ENCODE data around the gene MIP. TPM values are rescaled to one million over a fixed set of nuclear protein-coding genes. Genes with fewer than 3 reads are reported as not detected.
"Not testable (repeated sequence)": the region's sequence is repeated elsewhere in the genome, so short reads cannot be mapped to it uniquely, and the experiment has no call there.

MIP gene
- total RNA-seq = not detected in 2 replicates
- long read RNA-seq = 0 reads

GRCh38 chr12:56454557-56454956, at the start of gene MIP:
TSS of gene MIP (minus strand) at chr12:56454657. CDS start at chr12:56454613, 44 bp downstream.
- TF ChIP-seq CTCF (IDR thresholded peaks at IDR 0.05; ENCODE audit: unreplicated experiment) = no peak

DNA sequence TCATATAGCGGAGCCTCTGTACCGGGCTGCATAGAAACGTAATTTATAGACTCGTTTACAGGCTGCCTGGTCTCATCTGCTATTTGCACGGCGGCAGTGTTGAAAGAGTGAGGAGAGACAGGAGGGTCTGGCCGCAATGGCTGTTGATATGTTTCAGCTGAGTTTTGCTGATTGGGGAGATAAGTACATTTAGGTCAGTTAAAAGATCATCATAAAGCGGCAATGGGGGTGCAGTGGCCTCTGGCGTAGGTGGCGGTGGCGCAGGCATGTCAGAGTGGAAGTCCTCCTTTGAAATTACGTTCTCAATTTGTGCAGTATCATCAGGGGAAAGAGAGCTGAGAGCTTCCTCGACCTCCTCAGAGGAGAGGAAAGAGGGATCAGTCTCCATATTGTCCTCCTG, 45.4 kb upstream of the MIP start:
- H3K27me3 Mint-ChIP-seq = peaks cover 28% of the 10 kb centered on the region
- not testable (repeated sequence) for H3K4me3 Mint-ChIP-seq (ENCODE audit: low read depth)

More at GRCh38 chr12:56454557-56454956, at the start of gene MIP:
- no peak for DNase-seq (ENCODE audit: low spot score, unreplicated experiment)
- H3K27ac Mint-ChIP-seq = no peak within 1 kb of the TSS
- H3K9me3 Mint-ChIP-seq (ENCODE audit: low read depth) = no peaks in the 10 kb centered on the region
- peaks cover 21% of the 10 kb centered on the region for H3K27me3 Mint-ChIP-seq
- no peak within 1 kb of the TSS for H3K4me3 Mint-ChIP-seq (ENCODE audit: low read depth)
- no peaks in the 10 kb centered on the region for H3K36me3 Mint-ChIP-seq (ENCODE audit: insufficient read depth)
- H3K4me1 Mint-ChIP-seq (ENCODE audit: low read depth) = peaks cover 7% of the 10 kb centered on the region

GRCh38 chr12:56499452-56499851, 45.0 kb upstream of the MIP start:
- not testable (repeated sequence) for H3K4me1 Mint-ChIP-seq (ENCODE audit: low read depth); H3K4me3 Mint-ChIP-seq (ENCODE audit: low read depth); H3K27ac Mint-ChIP-seq; DNase-seq (ENCODE audit: low spot score, unreplicated experiment); H3K9me3 Mint-ChIP-seq (ENCODE audit: low read depth); H3K36me3 Mint-ChIP-seq (ENCODE audit: insufficient read depth)
- H3K27me3 Mint-ChIP-seq = peaks cover 28% of the 10 kb centered on the region

More for the DNA sequence above, 45.4 kb upstream of the MIP start:
- not testable (repeated sequence) for H3K36me3 Mint-ChIP-seq (ENCODE audit: insufficient read depth); H3K27ac Mint-ChIP-seq; DNase-seq (ENCODE audit: low spot score, unreplicated experiment); H3K9me3 Mint-ChIP-seq (ENCODE audit: low read depth); H3K4me1 Mint-ChIP-seq (ENCODE audit: low read depth)

DNA sequence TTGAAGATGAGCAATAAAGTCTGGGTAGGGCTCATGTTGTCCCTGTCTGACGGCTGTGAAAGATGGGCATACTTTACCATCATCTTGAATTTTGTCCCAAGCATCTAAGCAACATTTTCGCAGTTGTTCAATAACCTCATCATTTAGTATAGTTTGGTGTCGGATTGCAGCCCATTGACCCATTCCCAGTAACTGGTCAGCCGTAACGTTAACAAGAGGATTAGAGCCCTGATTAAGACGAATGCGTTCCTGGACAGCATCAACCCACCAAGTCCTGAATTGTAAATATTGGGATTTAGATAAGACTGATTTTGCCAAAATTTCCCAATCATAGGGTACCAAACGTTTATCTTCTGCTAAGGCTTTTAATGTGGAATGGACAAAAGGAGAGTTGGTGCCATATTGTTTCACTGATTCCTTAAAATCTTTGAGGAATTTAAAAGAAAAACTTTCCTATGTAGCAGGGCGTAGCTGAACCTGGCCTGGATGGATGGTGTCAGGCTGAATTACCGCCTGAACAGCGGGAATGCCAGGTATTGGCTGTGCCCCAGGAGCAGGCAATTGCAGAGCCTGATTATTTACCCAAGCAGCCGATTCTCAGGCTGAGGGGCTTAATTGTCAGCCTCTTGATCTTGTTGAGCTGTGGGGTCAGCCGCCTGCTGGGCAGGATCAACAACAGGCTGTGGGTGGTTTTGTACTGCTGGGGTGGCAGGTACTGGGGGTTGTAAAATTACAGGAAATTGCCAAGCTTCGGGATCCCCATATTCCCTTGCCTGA, 43.9 kb upstream of the MIP start:
- not testable (repeated sequence) for H3K4me3 Mint-ChIP-seq (ENCODE audit: low read depth); H3K36me3 Mint-ChIP-seq (ENCODE audit: insufficient read depth); H3K27ac Mint-ChIP-seq; H3K9me3 Mint-ChIP-seq (ENCODE audit: low read depth); DNase-seq (ENCODE audit: low spot score, unreplicated experiment); H3K4me1 Mint-ChIP-seq (ENCODE audit: low read depth)
- peaks cover 28% of the 10 kb centered on the region for H3K27me3 Mint-ChIP-seq

GRCh38 chr12:56496704-56497103, 42.2 kb upstream of the MIP start:
- peak; percentile 32 for TF ChIP-seq CTCF (IDR thresholded peaks at IDR 0.05; ENCODE audit: unreplicated experiment)
- H3K27ac Mint-ChIP-seq; H3K9me3 Mint-ChIP-seq (ENCODE audit: low read depth); H3K4me3 Mint-ChIP-seq (ENCODE audit: low read depth); H3K4me1 Mint-ChIP-seq (ENCODE audit: low read depth); H3K36me3 Mint-ChIP-seq (ENCODE audit: insufficient read depth): not testable (repeated sequence)
- H3K27me3 Mint-ChIP-seq = peaks cover 30% of the 10 kb centered on the region
- peak; percentile 28 for DNase-seq (ENCODE audit: low spot score, unreplicated experiment)

- H3K9me3 Mint-ChIP-seq (ENCODE audit: low read depth); H3K4me3 Mint-ChIP-seq (ENCODE audit: low read depth); H3K36me3 Mint-ChIP-seq (ENCODE audit: insufficient read depth); H3K27ac Mint-ChIP-seq; H3K4me1 Mint-ChIP-seq (ENCODE audit: low read depth); DNase-seq (ENCODE audit: low spot score, unreplicated experiment): not testable (repeated sequence)
- peaks cover 39% of the 10 kb centered on the region for H3K27me3 Mint-ChIP-seq
Observed at GRCh38 chr12:56494481-56494880, 40.0 kb upstream of the MIP start.

DNA sequence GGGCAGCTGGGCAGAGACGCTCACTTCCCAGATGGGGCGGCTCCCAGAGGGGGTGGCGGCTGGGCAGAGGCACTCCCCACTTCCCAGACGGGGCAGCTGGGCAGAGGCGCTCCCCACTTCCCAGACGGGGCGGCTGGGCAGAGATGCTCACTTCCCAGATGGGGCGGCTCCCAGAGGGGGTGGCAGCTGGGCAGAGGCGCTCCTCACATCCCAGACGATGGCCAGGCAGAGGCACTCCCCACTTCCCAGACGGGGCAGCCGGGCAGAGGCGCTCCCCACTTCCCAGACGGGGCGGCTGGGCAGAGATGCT, 39.6 kb upstream of the MIP start:
- DNase-seq (ENCODE audit: low spot score, unreplicated experiment); H3K27ac Mint-ChIP-seq; H3K4me3 Mint-ChIP-seq (ENCODE audit: low read depth); H3K4me1 Mint-ChIP-seq (ENCODE audit: low read depth); H3K9me3 Mint-ChIP-seq (ENCODE audit: low read depth); H3K36me3 Mint-ChIP-seq (ENCODE audit: insufficient read depth): not testable (repeated sequence)
- H3K27me3 Mint-ChIP-seq = peaks cover 39% of the 10 kb centered on the region

- DNase-seq (ENCODE audit: low spot score, unreplicated experiment); H3K4me1 Mint-ChIP-seq (ENCODE audit: low read depth); H3K4me3 Mint-ChIP-seq (ENCODE audit: low read depth); H3K36me3 Mint-ChIP-seq (ENCODE audit: insufficient read depth); H3K9me3 Mint-ChIP-seq (ENCODE audit: low read depth): not testable (repeated sequence)
- Mint-ChIP-seq H3K27me3 (peaks cover 39% of the 10 kb centered on the region), H3K27ac (peak overlapping the region; percentile 7)
Observed at GRCh38 chr12:56493409-56494105, 39.1 kb upstream of the MIP start.
